Measurements from ENCODE around the gene NME9.
A peak's percentile ranks its signal among the peaks of the same experiment; 100 is the strongest.

- TF ChIP-seq CTCF (IDR thresholded peaks at IDR 0.05; ENCODE audit: low read length): peak; percentile 30
- TF ChIP-seq EZH2 (optimal IDR thresholded peaks at IDR 0.05; ENCODE audit: low read depth, low read length): no peak
These were observed 1.7 kb upstream of the NME9 start for GRCh38 chr3:138331143-138331894.

Measured in MM.1S (cell line).